Panc1 (cell line): ENCODE results near the gene LYPD6. TPM values are rescaled to one million over a fixed set of nuclear protein-coding genes. Genes with fewer than 3 reads are reported as not detected.

ENCODE experiments used
- ATAC-seq: fragments of 200-7000 bp; cut with Tn5 transposase; 2 replicates; pipeline ENCODE4 v1.9.1; 2020; ENCODE audit warnings: mild to moderate bottlenecking, moderate library complexity
- BruUV-seq: library from RNA; stranded (reverse); fragments of 400-500 nt; replicated peaks from 2 replicates; lab custom pipeline; 2021; lab: Mats Ljungman, UMichigan
- CTCF ChIA-PET: fragments of 300-600 bp; sonication (Branson Sonifier 250); formaldehyde crosslinking; loops from one replicate; lab custom pipeline; 2022; ENCODE audit warnings: antibody characterized with exemption; lab: Charles Lee
- POLR2A ChIA-PET: fragments of 300-600 bp; sonication (Branson Sonifier 250); formaldehyde crosslinking; loops from one replicate; lab custom pipeline; 2022; ENCODE audit warnings: antibody characterized with exemption; lab: Charles Lee
- DNase-seq: peaks from one replicate; pipeline ENCODE4 v3.0.0-alpha.2; 2010; ENCODE audit warnings: low read depth, low spot score
- H3K27ac ChIP-seq: 2 replicates; pipeline ENCODE4 v1.5.1; 2011; ENCODE audit warnings: mild to moderate bottlenecking, low read length, inconsistent platforms
- H3K27me3 ChIP-seq: fragments of 200-500 bp; sonication (Bioruptor generic); 2 replicates; pipeline ENCODE4 v1.6.0; 2014; ENCODE audit warnings: low read length, inconsistent platforms; ENCODE audit not compliant: control insufficient read depth, insufficient read depth
- H3K36me3 ChIP-seq: fragments of 200-500 bp; sonication (Bioruptor generic); 2 replicates; pipeline ENCODE4 v1.5.1; 2014; ENCODE audit warnings: inconsistent platforms, mild to moderate bottlenecking, low read length, moderate library complexity; ENCODE audit not compliant: control insufficient read depth, insufficient read depth
- H3K4me1 ChIP-seq: 2 replicates; pipeline ENCODE4 v1.5.1; 2011; ENCODE audit warnings: inconsistent platforms, mild to moderate bottlenecking, low read length, moderate library complexity; ENCODE audit not compliant: control insufficient read depth, insufficient read depth
- H3K4me3 ChIP-seq, 2 experiments: 2 replicates each; pipeline ENCODE4 v1.5.1; 2011 to 2012; ENCODE audit warnings: low read depth in 2 of 2, low read length in 2 of 2, mild to moderate bottlenecking in 2 of 2, inconsistent platforms in 1 of 2, moderate library complexity in 1 of 2
- H3K9me3 ChIP-seq: fragments of 200-500 bp; sonication (Bioruptor generic); 2 replicates; pipeline ENCODE4 v1.5.1; 2014; ENCODE audit warnings: low read depth, mild to moderate bottlenecking, inconsistent platforms, low read length, moderate library complexity; ENCODE audit not compliant: control insufficient read depth, insufficient read depth
- POLR2AphosphoS5 ChIP-seq: IDR thresholded peaks from 2 replicates; pipeline ENCODE4 v1.6.1; 2012; ENCODE audit warnings: mild to moderate bottlenecking, low read depth, low read length, moderate library complexity
- SIN3A ChIP-seq: IDR thresholded peaks from 2 replicates; pipeline ENCODE4 v1.6.1; 2012; ENCODE audit warnings: low read depth, mild to moderate bottlenecking, low read length, moderate library complexity, borderline replicate concordance; ENCODE audit not compliant: insufficient read depth
- TCF7L2 ChIP-seq: IDR thresholded peaks from 2 replicates; pipeline ENCODE4 v1.6.1; 2011; ENCODE audit warnings: mild to moderate bottlenecking, low read depth, low read length, inconsistent platforms
- in situ Hi-C: cut with HindIII; loops from 2 replicates; pipeline ENCODE4 v1.10.0; 2016; ENCODE audit warnings: low sequenced_read_pairs, low pct_unique_long_range_greater_than_20kb
- intact Hi-C: fragments of 100-400 bp; cut with micrococcal nuclease; formaldehyde crosslinking; loops from one replicate; pipeline ENCODE4 v1.10.0; 2022; ENCODE audit not compliant: unreplicated experiment
- total RNA-seq: library from RNA; stranded (reverse); gene quantifications from one replicate; pipeline ENCODE4 v1.2.1, GENCODE V29; 2021; ENCODE audit not compliant: unreplicated experiment
- TF ChIP-seq, protein P1 (sequence below): fragments of 450-650 bp; IDR thresholded peaks from 2 replicates; pipeline ENCODE4 v1.5.1; 2017; ENCODE audit warnings: mild to moderate bottlenecking
- TF ChIP-seq, protein P2 (sequence below), 2 experiments: IDR thresholded peaks; 2 replicates each; pipeline ENCODE4 v1.6.1; 2011 to 2012; ENCODE audit warnings: low read depth in 2 of 2, control low read depth in 1 of 2, low read length in 1 of 2, mild to moderate bottlenecking in 1 of 2, moderate library complexity in 1 of 2; ENCODE audit not compliant: insufficient read depth in 1 of 2

LYPD6 gene
- total RNA-seq, 1 experiment from 2014 or later, result 0.31 TPM

DNA sequence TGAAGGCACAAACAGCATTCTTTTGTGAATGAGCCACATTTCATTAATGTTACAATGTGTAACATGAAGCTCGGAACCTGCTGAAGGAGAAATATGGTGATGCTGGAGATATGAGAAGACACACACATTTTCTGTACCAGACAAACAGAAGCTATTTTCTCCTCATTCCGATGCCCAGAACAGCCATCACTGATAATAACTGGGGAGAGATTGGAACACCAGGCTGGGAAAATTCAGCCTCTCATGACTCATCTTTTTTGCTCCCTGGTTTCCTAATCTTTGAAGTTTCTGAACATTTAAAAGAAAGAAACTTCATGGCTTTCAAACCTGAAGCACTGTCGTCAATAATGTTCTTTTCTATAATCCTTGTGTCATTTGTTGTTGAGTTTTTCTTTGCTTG, 110.9 kb downstream of the LYPD6 start:
- Histone ChIP-seq H3K9me3 (no peaks in the 10 kb centered on the region), H3K36me3 (no peaks in the 10 kb centered on the region), H3K27ac (no peak overlapping the region), H3K4me3 (no peak overlapping the region), H3K4me1 (no peaks in the 10 kb centered on the region), H3K27me3 (no peaks in the 10 kb centered on the region)
- ATAC-seq, result no peak
- BruUV-seq, result no TSS peak
- ChIA-PET CTCF (no interaction called here), POLR2A (no interaction called here)
- TF ChIP-seq POLR2AphosphoS5 (no peak), SIN3A (no peak), TCF7L2 (no peak)
- TF ChIP-seq, protein P1, sequence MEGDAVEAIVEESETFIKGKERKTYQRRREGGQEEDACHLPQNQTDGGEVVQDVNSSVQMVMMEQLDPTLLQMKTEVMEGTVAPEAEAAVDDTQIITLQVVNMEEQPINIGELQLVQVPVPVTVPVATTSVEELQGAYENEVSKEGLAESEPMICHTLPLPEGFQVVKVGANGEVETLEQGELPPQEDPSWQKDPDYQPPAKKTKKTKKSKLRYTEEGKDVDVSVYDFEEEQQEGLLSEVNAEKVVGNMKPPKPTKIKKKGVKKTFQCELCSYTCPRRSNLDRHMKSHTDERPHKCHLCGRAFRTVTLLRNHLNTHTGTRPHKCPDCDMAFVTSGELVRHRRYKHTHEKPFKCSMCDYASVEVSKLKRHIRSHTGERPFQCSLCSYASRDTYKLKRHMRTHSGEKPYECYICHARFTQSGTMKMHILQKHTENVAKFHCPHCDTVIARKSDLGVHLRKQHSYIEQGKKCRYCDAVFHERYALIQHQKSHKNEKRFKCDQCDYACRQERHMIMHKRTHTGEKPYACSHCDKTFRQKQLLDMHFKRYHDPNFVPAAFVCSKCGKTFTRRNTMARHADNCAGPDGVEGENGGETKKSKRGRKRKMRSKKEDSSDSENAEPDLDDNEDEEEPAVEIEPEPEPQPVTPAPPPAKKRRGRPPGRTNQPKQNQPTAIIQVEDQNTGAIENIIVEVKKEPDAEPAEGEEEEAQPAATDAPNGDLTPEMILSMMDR, result no peak
- TF ChIP-seq, protein P2, sequence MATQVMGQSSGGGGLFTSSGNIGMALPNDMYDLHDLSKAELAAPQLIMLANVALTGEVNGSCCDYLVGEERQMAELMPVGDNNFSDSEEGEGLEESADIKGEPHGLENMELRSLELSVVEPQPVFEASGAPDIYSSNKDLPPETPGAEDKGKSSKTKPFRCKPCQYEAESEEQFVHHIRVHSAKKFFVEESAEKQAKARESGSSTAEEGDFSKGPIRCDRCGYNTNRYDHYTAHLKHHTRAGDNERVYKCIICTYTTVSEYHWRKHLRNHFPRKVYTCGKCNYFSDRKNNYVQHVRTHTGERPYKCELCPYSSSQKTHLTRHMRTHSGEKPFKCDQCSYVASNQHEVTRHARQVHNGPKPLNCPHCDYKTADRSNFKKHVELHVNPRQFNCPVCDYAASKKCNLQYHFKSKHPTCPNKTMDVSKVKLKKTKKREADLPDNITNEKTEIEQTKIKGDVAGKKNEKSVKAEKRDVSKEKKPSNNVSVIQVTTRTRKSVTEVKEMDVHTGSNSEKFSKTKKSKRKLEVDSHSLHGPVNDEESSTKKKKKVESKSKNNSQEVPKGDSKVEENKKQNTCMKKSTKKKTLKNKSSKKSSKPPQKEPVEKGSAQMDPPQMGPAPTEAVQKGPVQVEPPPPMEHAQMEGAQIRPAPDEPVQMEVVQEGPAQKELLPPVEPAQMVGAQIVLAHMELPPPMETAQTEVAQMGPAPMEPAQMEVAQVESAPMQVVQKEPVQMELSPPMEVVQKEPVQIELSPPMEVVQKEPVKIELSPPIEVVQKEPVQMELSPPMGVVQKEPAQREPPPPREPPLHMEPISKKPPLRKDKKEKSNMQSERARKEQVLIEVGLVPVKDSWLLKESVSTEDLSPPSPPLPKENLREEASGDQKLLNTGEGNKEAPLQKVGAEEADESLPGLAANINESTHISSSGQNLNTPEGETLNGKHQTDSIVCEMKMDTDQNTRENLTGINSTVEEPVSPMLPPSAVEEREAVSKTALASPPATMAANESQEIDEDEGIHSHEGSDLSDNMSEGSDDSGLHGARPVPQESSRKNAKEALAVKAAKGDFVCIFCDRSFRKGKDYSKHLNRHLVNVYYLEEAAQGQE (IDR thresholded peaks at IDR 0.05; ENCODE audit: insufficient read depth in 1 of 2, low read depth in 2 of 2, low read length in 1 of 2), result no peak
- in situ Hi-C loops, result no loop called here
- DNase-seq, result no peak
- intact Hi-C loops, result no loop called here

DNA sequence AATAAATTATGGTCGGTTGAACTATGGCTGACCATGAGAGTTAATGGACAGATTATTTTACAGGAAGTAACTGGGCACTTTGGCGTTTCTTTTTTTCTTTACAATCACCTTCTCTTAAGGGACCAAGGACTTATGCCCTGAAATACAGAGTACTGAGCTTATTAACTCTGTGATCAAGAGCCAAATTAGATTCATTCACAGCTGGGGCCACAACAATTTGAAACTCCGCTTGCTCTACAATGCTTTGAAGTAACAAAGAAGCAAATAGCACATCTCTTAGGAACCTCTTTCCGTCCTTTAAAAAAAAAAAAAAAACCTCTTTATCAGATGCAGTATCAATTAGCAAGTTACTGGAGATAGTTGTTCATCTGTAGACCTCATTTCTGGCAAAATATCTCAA, 112.0 kb downstream of the LYPD6 start:
- ChIA-PET CTCF (no interaction called here), POLR2A (no interaction called here)
- TF ChIP-seq SIN3A, result no peak
- TF ChIP-seq, protein P2 (IDR thresholded peaks at IDR 0.05; ENCODE audit: insufficient read depth in 1 of 2, low read depth in 2 of 2, low read length in 1 of 2), result no peak
- TF ChIP-seq POLR2AphosphoS5, result no peak
- no peaks in the 10 kb centered on the region for H3K36me3 ChIP-seq
- no peaks in the 10 kb centered on the region for H3K27me3 ChIP-seq
- H3K9me3 ChIP-seq, result no peaks in the 10 kb centered on the region
- DNase-seq (no peak), ATAC-seq (no peak)
- intact Hi-C loops (no loop called here), in situ Hi-C loops (no loop called here)
- BruUV-seq, result no TSS peak
- no peak overlapping the region for H3K27ac ChIP-seq
- no peak overlapping the region for H3K4me3 ChIP-seq
- no peaks in the 10 kb centered on the region for H3K4me1 ChIP-seq
